Keratinocyte (primary cell): ENCODE data around the gene CCDC88B.

ENCODE experiments used
- CTCF ChIP-seq, 3 experiments: IDR thresholded peaks in 1 of 3; conservative IDR thresholded peaks in 1 of 3; optimal IDR thresholded peaks in 1 of 3; 2 replicates in 2 of 3; 3 replicates in 1 of 3; pipeline versions ENCODE3 to v1.5.1; 2011; ENCODE audit warnings: low read length in 3 of 3, mild to moderate bottlenecking in 3 of 3, moderate library complexity in 2 of 3, control low read depth in 1 of 3, inconsistent platforms in 1 of 3; ENCODE audit not compliant: insufficient read depth in 2 of 3; ENCODE audit errors: extremely low read depth in 1 of 3
- EZH2 ChIP-seq: IDR thresholded peaks from one replicate; pipeline ENCODE4 v1.6.1; 2012; ENCODE audit warnings: inconsistent platforms, mild to moderate bottlenecking, low read length, moderate library complexity

GRCh38 chr11:64372021-64372420 is 32.0 kb downstream of the CCDC88B start:
- no peak for TF ChIP-seq CTCF (optimal IDR thresholded peaks at IDR 0.05 in 1 of 3, IDR thresholded peaks at IDR 0.05 in 1 of 3, conservative IDR thresholded peaks at IDR 0.05 in 1 of 3; ENCODE audit: extremely low read depth in 1 of 3, insufficient read depth in 2 of 3, low read length in 3 of 3)
- no peak for TF ChIP-seq EZH2
